ENCODE data around the gene NMNAT3. TPM values are rescaled to one million over a fixed set of nuclear protein-coding genes. Genes with fewer than 3 reads are reported as not detected.

The NMNAT3 gene
- polyA plus RNA-seq, 2 of the 4 experiments (the other 2 are of a cell fraction), result 1.2 to 2.9 TPM

- H3K4me1 ChIP-seq, result no peaks in the 10 kb centered on the region
- no peak for DNase-seq (ENCODE audit: low read depth in 1 of 2, low spot score in 1 of 2)
- FAIRE-seq, result no peak
- CTCF ChIA-PET, result no interaction called here
- H3K9me3 ChIP-seq, result no peaks in the 10 kb centered on the region
- H3K4me3 ChIP-seq, result no peak overlapping the region
- ATAC-seq, result no peak
- H3K27ac ChIP-seq, result no peak overlapping the region
- POLR2A ChIA-PET, result no interaction called here
- no peak overlapping the region for H3K4me2 ChIP-seq
- TF ChIP-seq ZC3H11A (IDR thresholded peaks at IDR 0.05) (no peak), RCOR1 (IDR thresholded peaks at IDR 0.05; ENCODE audit: low read depth, low read length) (no peak), JUN (IDR thresholded peaks at IDR 0.05) (no peak), SREBF2 (IDR thresholded peaks at IDR 0.05) (no peak), RARB (CRISPR knock-in tag; IDR thresholded peaks at IDR 0.05) (no peak), USF2 (IDR thresholded peaks at IDR 0.05) (no peak), TP53 (CRISPR knock-in tag; IDR thresholded peaks at IDR 0.05) (no peak), MAFK (IDR thresholded peaks at IDR 0.05; ENCODE audit: partially characterized antibody) (no peak)
- TF ChIP-seq, protein P1, sequence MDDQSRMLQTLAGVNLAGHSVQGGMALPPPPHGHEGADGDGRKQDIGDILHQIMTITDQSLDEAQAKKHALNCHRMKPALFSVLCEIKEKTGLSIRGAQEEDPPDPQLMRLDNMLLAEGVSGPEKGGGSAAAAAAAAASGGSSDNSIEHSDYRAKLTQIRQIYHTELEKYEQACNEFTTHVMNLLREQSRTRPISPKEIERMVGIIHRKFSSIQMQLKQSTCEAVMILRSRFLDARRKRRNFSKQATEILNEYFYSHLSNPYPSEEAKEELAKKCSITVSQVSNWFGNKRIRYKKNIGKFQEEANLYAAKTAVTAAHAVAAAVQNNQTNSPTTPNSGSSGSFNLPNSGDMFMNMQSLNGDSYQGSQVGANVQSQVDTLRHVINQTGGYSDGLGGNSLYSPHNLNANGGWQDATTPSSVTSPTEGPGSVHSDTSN (IDR thresholded peaks at IDR 0.05), result no peak
- WGBS (ENCODE audit: missing lambda C conversion rate), result 0% methylated on average over 1 of the region's 1 CpG
Observed at GRCh38 chr3:139687431-139687830, 9.7 kb upstream of the NMNAT3 start.

DNA sequence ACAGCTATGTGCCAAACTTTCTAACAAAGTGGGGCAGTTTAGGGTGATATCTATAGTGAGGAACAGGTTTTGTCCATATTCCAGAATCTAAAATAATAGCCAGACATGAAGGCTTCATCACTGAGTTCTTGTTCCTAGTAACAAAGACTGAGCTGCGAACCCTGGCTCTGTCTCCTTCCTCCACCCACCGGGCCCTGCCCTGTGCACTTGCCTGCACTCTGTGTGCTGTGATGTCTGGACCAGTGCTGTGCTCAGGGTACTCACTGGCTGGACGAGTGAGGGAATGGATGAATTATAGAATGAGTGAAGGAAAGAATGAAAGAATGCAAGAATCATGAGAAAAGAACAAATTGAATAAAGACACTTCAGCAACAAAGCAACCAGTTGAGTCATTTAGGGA lies 8.9 kb upstream of the NMNAT3 start:
- POLR2A ChIA-PET, result no interaction called here
- FAIRE-seq (no peak), DNase-seq (ENCODE audit: low read depth in 1 of 2, low spot score in 1 of 2) (no peak), ATAC-seq (no peak)
- H3K27ac ChIP-seq, result no peak overlapping the region
- WGBS (ENCODE audit: missing lambda C conversion rate), result 16% methylated on average over 3 of the region's 3 CpGs
- no peak overlapping the region for H3K4me3 ChIP-seq
- no peaks in the 10 kb centered on the region for H3K4me1 ChIP-seq
- CTCF ChIA-PET, result interaction anchor here (0.9 kb wide), 1 partner anchor 11 kb away, joined by 3 read pairs; no protein-coding TSS in a partner anchor
- TF ChIP-seq RFX5 (IDR thresholded peaks at IDR 0.05), result no peak
- TF ChIP-seq NPAS2 (CRISPR knock-in tag; IDR thresholded peaks at IDR 0.05; ENCODE audit: borderline replicate concordance), result no peak
- TF ChIP-seq FOXS1 (CRISPR knock-in tag; IDR thresholded peaks at IDR 0.05), result no peak
- TF ChIP-seq TP53 (CRISPR knock-in tag; IDR thresholded peaks at IDR 0.05), result no peak
- no peak for TF ChIP-seq MYC (IDR thresholded peaks at IDR 0.05; ENCODE audit: borderline replicate concordance, low read length)
- TF ChIP-seq ZSCAN20 (CRISPR knock-in tag; IDR thresholded peaks at IDR 0.05), result no peak
- no peak for TF ChIP-seq CBX8 (IDR thresholded peaks at IDR 0.05)
- no peak for TF ChIP-seq FOSL2 (IDR thresholded peaks at IDR 0.05)
- TF ChIP-seq FOSL2 (CRISPR knock-in tag; IDR thresholded peaks at IDR 0.05), result no peak
- no peak for TF ChIP-seq MAX (IDR thresholded peaks at IDR 0.05)
- TF ChIP-seq BCL3 (IDR thresholded peaks at IDR 0.05), result no peak
- H3K4me2 ChIP-seq, result no peak overlapping the region
- H3K9me3 ChIP-seq, result no peaks in the 10 kb centered on the region

DNA sequence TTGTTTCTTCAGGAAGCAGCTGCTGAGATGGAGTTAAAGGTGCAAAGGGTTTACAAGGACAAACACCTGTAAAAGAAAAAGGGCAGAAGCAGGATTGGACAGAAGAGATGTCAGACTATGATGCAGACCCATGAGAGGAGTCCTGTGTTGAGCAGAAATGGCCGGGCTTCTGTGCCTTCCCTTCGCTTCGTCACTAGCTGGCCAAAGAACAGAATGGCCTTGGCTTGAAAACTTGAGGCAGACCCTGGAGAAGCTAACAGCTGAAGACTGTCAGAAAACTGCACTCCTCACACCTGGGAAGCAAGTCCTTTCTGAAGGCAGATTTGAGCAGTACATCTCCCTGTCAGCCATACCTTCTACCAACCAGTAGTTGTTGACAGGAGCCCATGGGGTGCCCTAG lies 8.4 kb upstream of the NMNAT3 start:
- ATAC-seq (no peak), DNase-seq (ENCODE audit: low read depth in 1 of 2, low spot score in 1 of 2) (no peak), FAIRE-seq (no peak)
- CTCF ChIA-PET, result interaction anchor here (0.9 kb wide), 1 partner anchor 11 kb away, joined by 3 read pairs; no protein-coding TSS in a partner anchor
- Histone ChIP-seq H3K4me3 (no peak overlapping the region), H3K27ac (no peak overlapping the region), H3K9me3 (no peaks in the 10 kb centered on the region), H3K4me2 (no peak overlapping the region), H3K4me1 (no peaks in the 10 kb centered on the region)
- WGBS (ENCODE audit: missing lambda C conversion rate), result 17% methylated on average over 3 of the region's 3 CpGs
- POLR2A ChIA-PET, result no interaction called here
- TF ChIP-seq MYC (IDR thresholded peaks at IDR 0.05; ENCODE audit: borderline replicate concordance, low read length) (no peak), RAD21 (conservative IDR thresholded peaks at IDR 0.05 in 1 of 2, IDR thresholded peaks at IDR 0.05 in 1 of 2) (no peak), RFX5 (IDR thresholded peaks at IDR 0.05) (no peak), RNF2 (IDR thresholded peaks at IDR 0.05; ENCODE audit: borderline replicate concordance, low read depth) (no peak), EHMT2 (IDR thresholded peaks at IDR 0.05; ENCODE audit: low read depth) (no peak), MAFK (IDR thresholded peaks at IDR 0.05; ENCODE audit: partially characterized antibody) (no peak), KDM1A (IDR thresholded peaks at IDR 0.05; ENCODE audit: low read depth) (no peak), ATOH8 (CRISPR knock-in tag; IDR thresholded peaks at IDR 0.05; ENCODE audit: low read depth) (no peak), HOXB5 (CRISPR knock-in tag; IDR thresholded peaks at IDR 0.05) (no peak), FOSL2 (IDR thresholded peaks at IDR 0.05) (no peak), FOSL2 (CRISPR knock-in tag; IDR thresholded peaks at IDR 0.05) (no peak), EP300 (IDR thresholded peaks at IDR 0.05) (no peak), FOSB (CRISPR knock-in tag; IDR thresholded peaks at IDR 0.05) (no peak), BHLHE40 (IDR thresholded peaks at IDR 0.05; ENCODE audit: low read depth, low read length) (no peak)
- TF ChIP-seq, protein P2, sequence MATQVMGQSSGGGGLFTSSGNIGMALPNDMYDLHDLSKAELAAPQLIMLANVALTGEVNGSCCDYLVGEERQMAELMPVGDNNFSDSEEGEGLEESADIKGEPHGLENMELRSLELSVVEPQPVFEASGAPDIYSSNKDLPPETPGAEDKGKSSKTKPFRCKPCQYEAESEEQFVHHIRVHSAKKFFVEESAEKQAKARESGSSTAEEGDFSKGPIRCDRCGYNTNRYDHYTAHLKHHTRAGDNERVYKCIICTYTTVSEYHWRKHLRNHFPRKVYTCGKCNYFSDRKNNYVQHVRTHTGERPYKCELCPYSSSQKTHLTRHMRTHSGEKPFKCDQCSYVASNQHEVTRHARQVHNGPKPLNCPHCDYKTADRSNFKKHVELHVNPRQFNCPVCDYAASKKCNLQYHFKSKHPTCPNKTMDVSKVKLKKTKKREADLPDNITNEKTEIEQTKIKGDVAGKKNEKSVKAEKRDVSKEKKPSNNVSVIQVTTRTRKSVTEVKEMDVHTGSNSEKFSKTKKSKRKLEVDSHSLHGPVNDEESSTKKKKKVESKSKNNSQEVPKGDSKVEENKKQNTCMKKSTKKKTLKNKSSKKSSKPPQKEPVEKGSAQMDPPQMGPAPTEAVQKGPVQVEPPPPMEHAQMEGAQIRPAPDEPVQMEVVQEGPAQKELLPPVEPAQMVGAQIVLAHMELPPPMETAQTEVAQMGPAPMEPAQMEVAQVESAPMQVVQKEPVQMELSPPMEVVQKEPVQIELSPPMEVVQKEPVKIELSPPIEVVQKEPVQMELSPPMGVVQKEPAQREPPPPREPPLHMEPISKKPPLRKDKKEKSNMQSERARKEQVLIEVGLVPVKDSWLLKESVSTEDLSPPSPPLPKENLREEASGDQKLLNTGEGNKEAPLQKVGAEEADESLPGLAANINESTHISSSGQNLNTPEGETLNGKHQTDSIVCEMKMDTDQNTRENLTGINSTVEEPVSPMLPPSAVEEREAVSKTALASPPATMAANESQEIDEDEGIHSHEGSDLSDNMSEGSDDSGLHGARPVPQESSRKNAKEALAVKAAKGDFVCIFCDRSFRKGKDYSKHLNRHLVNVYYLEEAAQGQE (IDR thresholded peaks at IDR 0.05), result no peak

Measured in A549 (cell line).